ENCODE measurements around the gene DBNDD1. TPM values are rescaled to one million over a fixed set of nuclear protein-coding genes. Genes with fewer than 3 reads are reported as not detected.
"Not testable (repeated sequence)": the region's sequence is repeated elsewhere in the genome, so short reads cannot be mapped to it uniquely, and the experiment has no call there.

DBNDD1 gene
- total RNA-seq, 2 experiments from 2014 or later, result 0.81 to 0.94 TPM

GRCh38 chr16:89973654-89974335 lies 45.5 kb downstream of the DBNDD1 start:
- Mint-ChIP-seq H3K4me3 (peak overlapping the region; percentile 95), H3K9me3 (peaks cover 12% of the 10 kb centered on the region), H3K27ac (peak overlapping the region; percentile 34), H3K4me1 (ENCODE audit: low read depth) (peaks cover 40% of the 10 kb centered on the region), H3K27me3 (no peaks in the 10 kb centered on the region), H3K36me3 (peaks cover 11% of the 10 kb centered on the region)
- ChIA-PET POLR2A (interaction anchor here (0.6 to 1.1 kb wide), 2 partner anchors 8 to 242 kb away, joined by 4 to 6 read pairs; no protein-coding TSS in a partner anchor), CTCF (interaction anchor here (0.9 to 1.1 kb wide), 3 partner anchors 10 to 108 kb away, joined by 3 read pairs; partner anchors contain the start of gene PRDM7)
- no peak for DNase-seq
- intact Hi-C loops (cut with micrococcal nuclease), result loop anchor here (2.0 kb wide), 1 partner anchor 21 kb away; no protein-coding TSS in a partner anchor

GRCh38 chr16:89973235-89973634 lies 46.0 kb downstream of the DBNDD1 start:
- POLR2A ChIA-PET, result interaction anchor here (1.1 kb wide), 2 partner anchors 8 to 22 kb away, joined by 3 to 6 read pairs; no protein-coding TSS in a partner anchor
- no peak for DNase-seq
- intact Hi-C loops (cut with micrococcal nuclease), result loop anchor here (2.0 kb wide), 1 partner anchor 22 kb away; no protein-coding TSS in a partner anchor

GRCh38 chr16:89972244-89973234 lies 46.7 kb downstream of the DBNDD1 start:
- peak; percentile 92 for DNase-seq
- peaks cover 12% of the 10 kb centered on the region for H3K9me3 Mint-ChIP-seq
- no peaks in the 10 kb centered on the region for H3K27me3 Mint-ChIP-seq
- H3K27ac Mint-ChIP-seq, result peak overlapping the region; percentile 93
- CTCF ChIA-PET, result interaction anchor here (0.9 to 1.1 kb wide), 2 partner anchors 105 to 110 kb away, joined by 3 read pairs; partner anchors contain the start of gene PRDM7
- H3K4me3 Mint-ChIP-seq, result peak overlapping the region; percentile 95
- peaks cover 9% of the 10 kb centered on the region for H3K36me3 Mint-ChIP-seq
- POLR2A ChIA-PET, result interaction anchor here (0.6 to 1.4 kb wide), 5 partner anchors 9 to 54 kb away, joined by 3 to 6 read pairs (median 3); partner anchors contain the start of gene MC1R
- peaks cover 40% of the 10 kb centered on the region for H3K4me1 Mint-ChIP-seq (ENCODE audit: low read depth)
- intact Hi-C loops (cut with micrococcal nuclease), result loop anchor here (2.0 kb wide), 1 partner anchor 22 kb away; no protein-coding TSS in a partner anchor

More at GRCh38 chr16:89973235-89973634, 46.0 kb downstream of the DBNDD1 start:
- H3K4me1 Mint-ChIP-seq (ENCODE audit: low read depth), result peaks cover 40% of the 10 kb centered on the region
- H3K36me3 Mint-ChIP-seq, result peaks cover 9% of the 10 kb centered on the region
- peak overlapping the region; percentile 95 for H3K4me3 Mint-ChIP-seq
- CTCF ChIA-PET, result interaction anchor here (0.9 to 1.1 kb wide), 3 partner anchors 10 to 109 kb away, joined by 3 read pairs; partner anchors contain the start of gene PRDM7
- peaks cover 12% of the 10 kb centered on the region for H3K9me3 Mint-ChIP-seq
- peak overlapping the region; percentile 93 for H3K27ac Mint-ChIP-seq
- H3K27me3 Mint-ChIP-seq, result no peaks in the 10 kb centered on the region

- CTCF ChIA-PET, result no interaction called here
These were observed 47.6 kb downstream of the DBNDD1 start for GRCh38 chr16:89971495-89972243.

GRCh38 chr16:89969741-89970410 lies 49.4 kb downstream of the DBNDD1 start:
- no peak overlapping the region for H3K27ac Mint-ChIP-seq
- CTCF ChIA-PET, result interaction anchor here (0.6 to 1.0 kb wide), 2 partner anchors 14 to 50 kb away, joined by 3 to 4 read pairs; partner anchors contain the start of gene DBNDD1
- H3K4me3 Mint-ChIP-seq, result no peak overlapping the region

More at GRCh38 chr16:89971495-89972243, 47.6 kb downstream of the DBNDD1 start:
- peak overlapping the region; percentile 93 for H3K27ac Mint-ChIP-seq
- peaks cover 12% of the 10 kb centered on the region for H3K9me3 Mint-ChIP-seq
- POLR2A ChIA-PET, result interaction anchor here (0.9 to 1.4 kb wide), 2 partner anchors 10 to 13 kb away, joined by 3 read pairs; no protein-coding TSS in a partner anchor
- peaks cover 36% of the 10 kb centered on the region for H3K4me1 Mint-ChIP-seq (ENCODE audit: low read depth)
- intact Hi-C loops (cut with micrococcal nuclease), result loop anchor here (2.0 kb wide), 1 partner anchor 23 kb away; no protein-coding TSS in a partner anchor
- H3K27me3 Mint-ChIP-seq, result no peaks in the 10 kb centered on the region
- no peak for DNase-seq
- peak overlapping the region; percentile 95 for H3K4me3 Mint-ChIP-seq
- H3K36me3 Mint-ChIP-seq, result peaks cover 9% of the 10 kb centered on the region

GRCh38 chr16:89968074-89968473 lies 51.2 kb downstream of the DBNDD1 start:
- peaks cover 15% of the 10 kb centered on the region for H3K4me1 Mint-ChIP-seq (ENCODE audit: low read depth)
- H3K27ac Mint-ChIP-seq; H3K27me3 Mint-ChIP-seq; DNase-seq; H3K4me3 Mint-ChIP-seq; POLR2A ChIA-PET; intact Hi-C loops (cut with micrococcal nuclease); CTCF ChIA-PET; H3K36me3 Mint-ChIP-seq: not testable (repeated sequence)
- H3K9me3 Mint-ChIP-seq, result peaks cover 12% of the 10 kb centered on the region

More at GRCh38 chr16:89969741-89970410, 49.4 kb downstream of the DBNDD1 start:
- DNase-seq, result no peak
- intact Hi-C loops (cut with micrococcal nuclease), result no loop called here
- H3K9me3 Mint-ChIP-seq, result peaks cover 12% of the 10 kb centered on the region
- peaks cover 9% of the 10 kb centered on the region for H3K36me3 Mint-ChIP-seq
- no peaks in the 10 kb centered on the region for H3K27me3 Mint-ChIP-seq
- H3K4me1 Mint-ChIP-seq (ENCODE audit: low read depth), result peaks cover 29% of the 10 kb centered on the region
- POLR2A ChIA-PET, result interaction anchor here (1.2 kb wide), 1 partner anchor 12 kb away, joined by 3 read pairs; no protein-coding TSS in a partner anchor

GRCh38 chr16:89967436-89967835 lies 51.8 kb downstream of the DBNDD1 start:
- POLR2A ChIA-PET; H3K27me3 Mint-ChIP-seq; CTCF ChIA-PET; DNase-seq; H3K27ac Mint-ChIP-seq; H3K4me3 Mint-ChIP-seq; H3K36me3 Mint-ChIP-seq; intact Hi-C loops (cut with micrococcal nuclease): not testable (repeated sequence)
- H3K9me3 Mint-ChIP-seq, result peaks cover 12% of the 10 kb centered on the region
- peaks cover 15% of the 10 kb centered on the region for H3K4me1 Mint-ChIP-seq (ENCODE audit: low read depth)

GRCh38 chr16:89966756-89967155 lies 52.5 kb downstream of the DBNDD1 start:
- no peak overlapping the region for H3K27ac Mint-ChIP-seq
- H3K9me3 Mint-ChIP-seq, result peaks cover 12% of the 10 kb centered on the region
- H3K4me3 Mint-ChIP-seq, result no peak overlapping the region
- no peaks in the 10 kb centered on the region for H3K27me3 Mint-ChIP-seq
- DNase-seq, result no peak
- H3K36me3 Mint-ChIP-seq, result peaks cover 9% of the 10 kb centered on the region
- ChIA-PET POLR2A (no interaction called here), CTCF (no interaction called here)
- intact Hi-C loops (cut with micrococcal nuclease), result no loop called here
- H3K4me1 Mint-ChIP-seq (ENCODE audit: low read depth), result peaks cover 13% of the 10 kb centered on the region

GRCh38 chr16:89965447-89966225 lies 53.6 kb downstream of the DBNDD1 start:
- ChIA-PET POLR2A (no interaction called here), CTCF (no interaction called here)
- peaks cover 4% of the 10 kb centered on the region for H3K9me3 Mint-ChIP-seq
- no peak overlapping the region for H3K27ac Mint-ChIP-seq
- intact Hi-C loops (cut with micrococcal nuclease), result no loop called here
- H3K4me1 Mint-ChIP-seq (ENCODE audit: low read depth), result peaks cover 5% of the 10 kb centered on the region
- H3K27me3 Mint-ChIP-seq, result no peaks in the 10 kb centered on the region
- no peak for DNase-seq
- no peak overlapping the region for H3K4me3 Mint-ChIP-seq
- peaks cover 5% of the 10 kb centered on the region for H3K36me3 Mint-ChIP-seq

GRCh38 chr16:89964201-89964600 lies 55.1 kb downstream of the DBNDD1 start:
- no peak overlapping the region for H3K27ac Mint-ChIP-seq
- POLR2A ChIA-PET, result no interaction called here
- CTCF ChIA-PET, result no interaction called here
- no peaks in the 10 kb centered on the region for H3K9me3 Mint-ChIP-seq
- H3K27me3 Mint-ChIP-seq, result no peaks in the 10 kb centered on the region
- no peak overlapping the region for H3K4me3 Mint-ChIP-seq
- no peaks in the 10 kb centered on the region for H3K4me1 Mint-ChIP-seq (ENCODE audit: low read depth)
- H3K36me3 Mint-ChIP-seq, result peaks cover 1% of the 10 kb centered on the region
- DNase-seq, result no peak
- intact Hi-C loops (cut with micrococcal nuclease), result no loop called here
